ENCODE measurements around the gene SPATA4. TPM values are rescaled to one million over a fixed set of nuclear protein-coding genes. Genes with fewer than 3 reads are reported as not detected.

The SPATA4 gene
- total and polyA plus RNA-seq, 2 of the 4 experiments (the other 2 are of a cell fraction) = under 0.01 to 0.09 TPM

DNA sequence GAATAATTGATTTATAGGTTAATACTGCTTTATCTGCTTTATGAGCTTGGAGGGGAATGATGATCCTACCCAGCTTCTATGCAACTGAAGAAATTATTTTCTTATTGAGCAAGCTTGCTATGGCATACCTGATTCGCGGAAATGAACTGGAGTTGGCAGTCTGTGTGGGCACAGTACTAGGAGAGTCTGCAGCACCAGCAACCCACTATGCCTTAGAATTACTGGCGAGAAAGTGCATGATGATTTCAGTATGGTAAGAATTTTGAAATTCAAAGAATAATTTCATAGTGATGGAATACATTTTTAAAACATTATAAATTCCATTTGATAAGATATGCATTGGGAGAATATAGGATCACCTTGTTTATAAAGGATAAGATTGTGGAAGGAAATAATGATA is 32.3 kb downstream of the SPATA4 start:
- no peaks in the 10 kb centered on the region for H3K9me1 ChIP-seq (ENCODE audit: insufficient read depth, low read length)
- H3K14ac ChIP-seq (replicated peaks; ENCODE audit: low read depth, low read length) = no peak overlapping the region
- H2AFZ ChIP-seq (replicated peaks; ENCODE audit: low read length, poor library complexity) = no peak overlapping the region
- H4K20me1 ChIP-seq (ENCODE audit: insufficient read depth, low read length) = no peaks in the 10 kb centered on the region
- H2BK15ac ChIP-seq (ENCODE audit: low read depth, low read length) = no peak overlapping the region
- no peaks in the 10 kb centered on the region for H3K79me1 ChIP-seq (ENCODE audit: low read depth in 1 of 2, low read length in 2 of 2)
- TF ChIP-seq, protein P1, sequence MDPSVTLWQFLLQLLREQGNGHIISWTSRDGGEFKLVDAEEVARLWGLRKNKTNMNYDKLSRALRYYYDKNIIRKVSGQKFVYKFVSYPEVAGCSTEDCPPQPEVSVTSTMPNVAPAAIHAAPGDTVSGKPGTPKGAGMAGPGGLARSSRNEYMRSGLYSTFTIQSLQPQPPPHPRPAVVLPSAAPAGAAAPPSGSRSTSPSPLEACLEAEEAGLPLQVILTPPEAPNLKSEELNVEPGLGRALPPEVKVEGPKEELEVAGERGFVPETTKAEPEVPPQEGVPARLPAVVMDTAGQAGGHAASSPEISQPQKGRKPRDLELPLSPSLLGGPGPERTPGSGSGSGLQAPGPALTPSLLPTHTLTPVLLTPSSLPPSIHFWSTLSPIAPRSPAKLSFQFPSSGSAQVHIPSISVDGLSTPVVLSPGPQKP (IDR thresholded peaks at IDR 0.05; ENCODE audit: borderline replicate concordance, low read depth, low read length) = no peak
- TF ChIP-seq SMC3 (IDR thresholded peaks at IDR 0.05; ENCODE audit: low read depth, low read length) (no peak), CEBPB (IDR thresholded peaks at IDR 0.05; ENCODE audit: low read depth, low read length) (no peak), MAZ (IDR thresholded peaks at IDR 0.05; ENCODE audit: borderline replicate concordance, low read depth, low read length) (no peak), BHLHE40 (IDR thresholded peaks at IDR 0.05; ENCODE audit: low read depth, low read length) (no peak), RCOR1 (IDR thresholded peaks at IDR 0.05; ENCODE audit: insufficient replicate concordance, low read length) (no peak), CHD1 (IDR thresholded peaks at IDR 0.05; ENCODE audit: low read depth, low read length) (no peak), POLR2A (IDR thresholded peaks at IDR 0.05; ENCODE audit: low read depth, low read length) (no peak), MXI1 (IDR thresholded peaks at IDR 0.05; ENCODE audit: borderline replicate concordance, low read depth, low read length) (no peak)
- TF ChIP-seq, protein P2, sequence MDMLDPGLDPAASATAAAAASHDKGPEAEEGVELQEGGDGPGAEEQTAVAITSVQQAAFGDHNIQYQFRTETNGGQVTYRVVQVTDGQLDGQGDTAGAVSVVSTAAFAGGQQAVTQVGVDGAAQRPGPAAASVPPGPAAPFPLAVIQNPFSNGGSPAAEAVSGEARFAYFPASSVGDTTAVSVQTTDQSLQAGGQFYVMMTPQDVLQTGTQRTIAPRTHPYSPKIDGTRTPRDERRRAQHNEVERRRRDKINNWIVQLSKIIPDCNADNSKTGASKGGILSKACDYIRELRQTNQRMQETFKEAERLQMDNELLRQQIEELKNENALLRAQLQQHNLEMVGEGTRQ (IDR thresholded peaks at IDR 0.05; ENCODE audit: low read depth, low read length) = no peak
- TF ChIP-seq, protein P3, sequence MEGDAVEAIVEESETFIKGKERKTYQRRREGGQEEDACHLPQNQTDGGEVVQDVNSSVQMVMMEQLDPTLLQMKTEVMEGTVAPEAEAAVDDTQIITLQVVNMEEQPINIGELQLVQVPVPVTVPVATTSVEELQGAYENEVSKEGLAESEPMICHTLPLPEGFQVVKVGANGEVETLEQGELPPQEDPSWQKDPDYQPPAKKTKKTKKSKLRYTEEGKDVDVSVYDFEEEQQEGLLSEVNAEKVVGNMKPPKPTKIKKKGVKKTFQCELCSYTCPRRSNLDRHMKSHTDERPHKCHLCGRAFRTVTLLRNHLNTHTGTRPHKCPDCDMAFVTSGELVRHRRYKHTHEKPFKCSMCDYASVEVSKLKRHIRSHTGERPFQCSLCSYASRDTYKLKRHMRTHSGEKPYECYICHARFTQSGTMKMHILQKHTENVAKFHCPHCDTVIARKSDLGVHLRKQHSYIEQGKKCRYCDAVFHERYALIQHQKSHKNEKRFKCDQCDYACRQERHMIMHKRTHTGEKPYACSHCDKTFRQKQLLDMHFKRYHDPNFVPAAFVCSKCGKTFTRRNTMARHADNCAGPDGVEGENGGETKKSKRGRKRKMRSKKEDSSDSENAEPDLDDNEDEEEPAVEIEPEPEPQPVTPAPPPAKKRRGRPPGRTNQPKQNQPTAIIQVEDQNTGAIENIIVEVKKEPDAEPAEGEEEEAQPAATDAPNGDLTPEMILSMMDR (conservative IDR thresholded peaks at IDR 0.05; ENCODE audit: low read depth, low read length) = no peak
- H4K91ac ChIP-seq (ENCODE audit: insufficient read depth, low read depth, low read length) = no peak overlapping the region
- no peak overlapping the region for H3K18ac ChIP-seq (ENCODE audit: low read depth, low read length)
- ATAC-seq (ENCODE audit: low read depth) (no peak), DNase-seq (no peak)
- no peak overlapping the region for H4K5ac ChIP-seq (ENCODE audit: low read depth, low read length)
- no peak overlapping the region for H2BK120ac ChIP-seq (ENCODE audit: low read depth, low read length)
- in situ Hi-C loops (cut with MboI; ENCODE audit: low sequenced_read_pairs) = no loop called here
- no peak overlapping the region for H2BK5ac ChIP-seq (ENCODE audit: low read depth, low read length, poor library complexity, severe bottlenecking)
- BruUV-seq (replicated peaks) = no TSS peak
- no peaks in the 10 kb centered on the region for H3K9me3 ChIP-seq (ENCODE audit: control insufficient read depth, insufficient read depth, low read length)
- no peak overlapping the region for H3K27ac ChIP-seq (ENCODE audit: insufficient read depth, low read length)
- H3K4me1 ChIP-seq (ENCODE audit: control insufficient read depth, insufficient read depth, low read length) = no peaks in the 10 kb centered on the region
- H3K4me3 ChIP-seq (ENCODE audit: insufficient read depth, low read depth, low read length) = no peak overlapping the region
- no peak overlapping the region for H3K56ac ChIP-seq (ENCODE audit: extremely low read depth, insufficient read depth, low read length)
- ChIA-PET POLR2A (ENCODE audit: unreplicated experiment) (no interaction called here), CTCF (interaction anchor here (0.9 kb wide), 1 partner anchor 11 kb away, joined by 3 read pairs; no protein-coding TSS in a partner anchor)
- H2AK9ac ChIP-seq (replicated peaks; ENCODE audit: low read depth, low read length, poor library complexity) = no peak overlapping the region
- no peak overlapping the region for H3K4me2 ChIP-seq (ENCODE audit: low read depth, low read length)
- intact Hi-C loops (cut with micrococcal nuclease) = no loop called here
- no peak overlapping the region for H3K4ac ChIP-seq (ENCODE audit: low read depth, low read length)
- H3K23ac ChIP-seq (ENCODE audit: low read depth, low read length) = no peak overlapping the region
- dilution Hi-C loops (cut with HindIII; ENCODE audit: low sequenced_read_pairs, unreplicated experiment) = no loop called here
- H3K36me3 ChIP-seq (ENCODE audit: control insufficient read depth, insufficient read depth, low read length) = no peaks in the 10 kb centered on the region
- no peak overlapping the region for H4K8ac ChIP-seq (ENCODE audit: low read depth in 2 of 2, low read length in 2 of 2)
- no peak overlapping the region for H2AK5ac ChIP-seq (ENCODE audit: low read depth, low read length)
- no CpG with 5 or more reads among the region's 3 CpGs for WGBS, 2 experiments (ENCODE audit: extremely low coverage in 2 of 2, insufficient read length in 1 of 2)
- H3K9ac ChIP-seq (ENCODE audit: low read depth, low read length) = no peak overlapping the region
- no peaks in the 10 kb centered on the region for H3K27me3 ChIP-seq (ENCODE audit: control insufficient read depth, insufficient read depth, low read length)
- H2BK20ac ChIP-seq (ENCODE audit: low read depth, low read length) = no peak overlapping the region
